NCI-H748 treated with DMSO at 0.1 percent for 48 hours (cell line): ENCODE results near the gene LRP8.
"Not testable (repeated sequence)": the region's sequence is repeated elsewhere in the genome, so short reads cannot be mapped to it uniquely, and the experiment has no call there.

Source experiments
- DNase-seq: peaks from one replicate; lab custom pipeline; 2025; lab: John Stamatoyannopoulos, UW

The LRP8 gene

GRCh38 chr1:53210954-53211353 lies 116.9 kb downstream of the LRP8 start:
- DNase-seq: no peak

GRCh38 chr1:53210352-53210751 lies 117.5 kb downstream of the LRP8 start:
- DNase-seq: no peak

- no peak for DNase-seq
These were observed 120.1 kb downstream of the LRP8 start for GRCh38 chr1:53207726-53208125.

DNA sequence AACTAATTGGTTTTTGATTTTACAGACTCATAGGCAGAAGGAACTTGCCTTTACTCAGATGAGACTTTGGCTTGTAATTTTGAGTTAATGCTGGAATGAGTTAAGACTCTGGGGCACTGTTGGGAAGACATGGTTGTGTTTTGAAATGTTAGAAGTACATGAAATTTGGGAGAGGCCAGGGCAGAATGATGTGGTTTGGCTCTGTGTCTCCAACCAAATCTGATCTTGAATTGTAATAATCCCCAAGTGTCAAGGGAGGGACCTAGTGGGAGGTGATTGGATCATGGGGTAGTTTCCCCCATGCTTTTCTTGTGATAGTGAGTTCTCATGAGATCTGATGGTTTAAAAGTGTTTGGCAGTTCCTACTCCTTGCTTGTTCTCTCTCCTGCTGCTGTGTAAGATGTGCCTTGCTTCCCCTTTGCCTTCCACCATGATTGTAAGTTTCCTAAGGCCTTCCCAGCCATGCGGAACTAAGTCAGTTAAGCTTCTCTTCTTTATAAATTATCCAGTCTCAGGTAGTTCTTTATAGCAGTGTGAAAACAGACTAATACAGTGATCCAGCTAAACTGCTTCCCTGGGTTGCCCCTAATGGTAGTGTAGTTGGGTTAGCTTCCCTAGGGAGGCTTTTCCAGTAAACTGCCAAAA lies 121.0 kb downstream of the LRP8 start:
- DNase-seq: no peak

GRCh38 chr1:53206083-53206685 lies 121.7 kb downstream of the LRP8 start:
- not testable (repeated sequence) for DNase-seq

DNA sequence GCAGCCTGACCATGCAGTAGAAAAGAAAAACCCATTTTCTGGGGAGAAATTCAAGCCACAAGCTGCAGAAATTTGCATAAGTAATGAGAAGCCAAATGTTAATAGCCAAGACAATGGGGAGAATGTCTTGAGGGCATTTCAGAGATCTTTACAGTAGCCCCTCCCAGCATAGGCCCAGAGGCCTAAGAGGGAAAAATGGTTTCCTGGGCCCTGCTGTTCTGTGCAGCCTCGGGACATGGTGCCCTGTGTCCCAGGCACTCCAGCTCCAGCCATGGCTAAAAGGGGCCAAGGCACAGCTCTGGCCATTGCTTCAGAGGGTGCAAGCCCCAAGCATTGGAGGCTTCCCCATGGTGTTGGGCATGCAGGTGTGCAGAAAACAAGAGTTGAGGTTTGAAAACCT lies 122.4 kb downstream of the LRP8 start:
- not testable (repeated sequence) for DNase-seq

DNA sequence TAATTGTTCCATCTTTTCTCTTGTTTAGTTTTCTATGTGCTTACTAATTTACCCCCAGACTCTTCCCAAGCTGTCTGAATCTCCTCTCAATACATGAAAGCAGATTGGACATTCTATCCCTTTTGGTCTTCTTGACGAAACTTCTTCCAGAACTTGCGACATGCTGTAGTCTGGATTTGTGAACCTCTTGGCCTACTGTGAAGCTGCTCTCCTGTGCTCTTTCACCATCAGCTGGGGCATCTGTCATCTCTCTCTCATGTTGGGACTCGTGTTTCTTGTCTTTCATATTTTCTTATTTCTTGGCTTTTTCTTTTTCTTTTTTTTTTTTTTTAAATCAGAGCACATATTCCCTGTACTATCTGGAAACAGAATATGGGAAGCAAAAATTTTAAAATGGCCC lies 124.4 kb downstream of the LRP8 start:
- DNase-seq: no peak

DNA sequence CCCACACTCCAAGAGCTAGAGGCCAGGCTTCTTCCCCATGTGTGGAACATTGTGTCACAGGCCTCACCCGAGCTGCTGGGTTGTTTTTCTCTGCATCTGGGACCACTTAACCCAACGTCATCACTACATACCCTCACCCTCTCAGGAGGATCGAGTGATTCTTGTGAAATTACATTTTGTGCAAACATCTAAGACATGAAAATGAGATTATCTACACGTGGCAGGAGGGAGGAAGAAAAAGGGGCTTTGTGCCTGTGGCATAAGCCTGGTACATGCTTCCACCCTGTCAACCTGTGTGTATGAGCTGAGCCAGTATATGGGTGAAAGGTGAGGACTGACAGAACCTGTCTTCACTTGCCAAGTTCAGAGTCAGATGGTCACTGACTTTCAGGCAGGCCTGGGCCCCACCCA lies 129.6 kb downstream of the LRP8 start:
- DNase-seq: no peak

GRCh38 chr1:53197291-53198200 lies 130.3 kb downstream of the LRP8 start:
- no peak for DNase-seq

DNA sequence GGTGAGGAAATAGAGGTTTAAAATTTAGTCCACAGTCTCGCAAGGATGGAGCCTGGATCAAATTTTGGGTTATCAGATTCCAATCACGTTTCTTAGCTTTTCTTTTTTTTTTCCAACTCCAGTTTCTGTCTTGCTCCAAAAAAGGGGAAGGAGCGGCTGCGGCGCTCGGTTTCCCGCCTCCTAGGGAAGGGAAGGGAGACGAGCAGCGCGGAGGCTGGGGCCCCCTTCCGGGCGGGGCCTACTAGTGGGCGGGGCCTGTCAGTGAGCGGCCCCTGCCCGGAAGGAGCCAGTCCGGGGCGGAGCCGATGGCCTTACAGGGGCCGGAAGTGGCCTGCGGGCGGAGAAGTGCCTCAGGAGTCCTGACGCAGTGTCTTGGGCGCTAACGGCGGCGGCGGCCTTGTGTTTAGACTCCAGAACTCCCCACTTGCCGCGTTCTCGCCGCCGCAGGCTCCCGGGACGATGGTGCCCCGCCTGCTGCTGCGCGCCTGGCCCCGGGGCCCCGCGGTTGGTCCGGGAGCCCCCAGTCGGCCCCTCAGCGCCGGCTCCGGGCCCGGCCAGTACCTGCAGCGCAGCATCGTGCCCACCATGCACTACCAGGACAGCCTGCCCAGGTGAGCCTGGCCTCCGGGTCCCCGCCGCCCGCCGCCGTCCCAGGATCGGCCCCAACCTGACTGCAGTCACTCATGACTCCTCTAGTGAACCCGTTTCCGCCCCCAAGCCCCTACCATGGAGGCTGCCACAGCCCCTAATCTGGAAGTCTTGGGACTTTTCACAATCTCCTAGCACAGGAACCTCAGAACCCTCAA lies 131.2 kb downstream of the LRP8 start, which contains the start of gene CPT2:
Gene CPT2, plus strand, starts transcription at position 340 of the 806 bp plus-strand sequence. Its CDS starts 120 bp downstream, at position 460.
- peak; percentile 80 for DNase-seq

DNA sequence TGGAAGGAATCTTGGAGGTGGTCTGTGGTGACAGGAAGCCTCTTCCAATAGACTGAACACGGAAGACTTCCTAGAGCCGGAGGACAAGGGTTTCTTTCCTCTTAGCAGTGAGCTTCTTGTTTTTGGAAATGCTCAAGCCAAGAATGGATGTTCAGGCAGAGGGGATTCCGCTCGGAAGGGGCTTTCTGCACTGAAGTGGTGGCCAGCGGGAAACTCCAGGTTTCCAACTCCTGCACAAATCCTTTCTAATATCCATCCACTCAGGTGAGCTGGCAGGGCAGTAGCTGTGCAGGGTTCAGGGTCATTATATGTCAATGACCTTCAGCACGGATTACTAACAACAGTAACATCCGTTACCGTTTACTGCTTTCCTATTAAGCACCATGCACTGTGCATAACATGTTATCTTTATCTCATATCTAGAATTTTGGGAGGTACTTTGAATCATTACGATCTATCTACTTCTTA lies 131.8 kb downstream of the LRP8 start:
- DNase-seq: no peak

- no peak for DNase-seq
These were observed 132.4 kb downstream of the LRP8 start for GRCh38 chr1:53195246-53196016.
